Endothelial cell of umbilical vein (primary cell): ENCODE data around the gene IRF9. TPM values are rescaled to one million over a fixed set of nuclear protein-coding genes. Genes with fewer than 3 reads are reported as not detected.

ENCODE experiments used
- BruUV-seq: library from RNA; stranded (reverse); fragments of 400-500 nt; replicated peaks from 2 replicates; lab custom pipeline; 2021; lab: Mats Ljungman, UMichigan
- CTCF ChIA-PET: fragments of 300-600, 350-600 bp; sonication (Branson Sonifier 250); formaldehyde crosslinking; loops from one replicate; lab custom pipeline; 2021; ENCODE audit warnings: antibody characterized with exemption, inconsistent platforms; lab: Charles Lee
- POLR2A ChIA-PET: fragments of 300-600, 350-600 bp; sonication (Branson Sonifier 250); formaldehyde crosslinking; loops from one replicate; lab custom pipeline; 2021; ENCODE audit warnings: antibody characterized with exemption, inconsistent platforms; lab: Charles Lee
- DNase-seq: peaks from one replicate; pipeline ENCODE4 v3.0.0-alpha.2; 2011; ENCODE audit warnings: low read depth, low spot score
- FAIRE-seq: peaks from 2 replicates; lab custom pipeline; 2011; peaks lifted over from hg19 to GRCh38; lab: Jason Lieb, UNC
- H2AFZ ChIP-seq: 2 replicates; pipeline ENCODE4 v1.6.0; 2012; ENCODE audit warnings: low read depth, low read length, control low read depth, inconsistent platforms
- H3K27ac ChIP-seq: 2 replicates; pipeline ENCODE4 v1.5.1; 2011; ENCODE audit warnings: low read depth, mild to moderate bottlenecking, control low read depth, low read length, moderate library complexity; ENCODE audit not compliant: insufficient read depth
- H3K27me3 ChIP-seq, 2 experiments: 2 replicates each; pipeline versions ENCODE4 v1.6.0 to v1.6.1; 2011; ENCODE audit warnings: low read length in 2 of 2, mixed read lengths in 1 of 2; ENCODE audit not compliant: control insufficient read depth in 2 of 2, insufficient read depth in 2 of 2
- H3K36me3 ChIP-seq, 2 experiments: 2 replicates in 1 of 2; 3 replicates in 1 of 2; pipeline ENCODE4 v1.5.1; 2011; ENCODE audit warnings: low read length in 2 of 2, mild to moderate bottlenecking in 1 of 2, moderate library complexity in 1 of 2; ENCODE audit not compliant: control insufficient read depth in 2 of 2, insufficient read depth in 2 of 2; ENCODE audit errors: extremely low read depth in 1 of 2
- H3K4me1 ChIP-seq: 3 replicates; pipeline ENCODE4 v1.5.1; 2011; ENCODE audit warnings: mild to moderate bottlenecking, low read length; ENCODE audit not compliant: control insufficient read depth, insufficient read depth; ENCODE audit errors: extremely low read depth
- H3K4me2 ChIP-seq: 2 replicates; pipeline ENCODE4 v1.6.1; 2011; ENCODE audit warnings: low read length, control low read depth, mixed read lengths; ENCODE audit not compliant: insufficient read depth
- H3K4me3 ChIP-seq, 3 experiments: fragments of 200-600 bp in 1 of 3; sonication (generic), shearing (Covaris generic) in 1 of 3; replicated peaks in 1 of 3; 2 replicates each; pipeline ENCODE4 v1.5.1; 2011 to 2016; ENCODE audit warnings: control low read depth in 3 of 3, low read length in 3 of 3, mild to moderate bottlenecking in 2 of 3, inconsistent platforms in 1 of 3, low read depth in 1 of 3, moderate library complexity in 1 of 3; ENCODE audit not compliant: insufficient read depth in 1 of 3
- H3K79me2 ChIP-seq: 2 replicates; pipeline ENCODE4 v1.6.0; 2012; ENCODE audit warnings: low read length, inconsistent platforms; ENCODE audit not compliant: control insufficient read depth, insufficient read depth
- H3K9ac ChIP-seq: replicated peaks from 2 replicates; pipeline ENCODE3; 2011; ENCODE audit warnings: low read length, control low read depth; ENCODE audit not compliant: insufficient read depth; ENCODE audit errors: extremely low read depth
- H3K9me1 ChIP-seq: replicated peaks from 3 replicates; pipeline ENCODE4 v1.6.0; 2011; ENCODE audit warnings: mild to moderate bottlenecking, low read length; ENCODE audit not compliant: control insufficient read depth, insufficient read depth; ENCODE audit errors: extremely low read depth
- H3K9me3 ChIP-seq: replicated peaks from 2 replicates; pipeline ENCODE4 v1.5.1; 2012; ENCODE audit warnings: low read length, inconsistent platforms; ENCODE audit not compliant: control insufficient read depth, insufficient read depth
- H4K20me1 ChIP-seq: replicated peaks from 2 replicates; pipeline ENCODE3; 2011; ENCODE audit warnings: mild to moderate bottlenecking, low read length; ENCODE audit not compliant: control insufficient read depth, insufficient read depth; ENCODE audit errors: extremely low read depth
- EZH2 ChIP-seq: IDR thresholded peaks from 2 replicates; pipeline ENCODE4 v1.6.1; 2012; ENCODE audit warnings: borderline replicate concordance, low read depth, mild to moderate bottlenecking, moderate library complexity, low read length, inconsistent platforms; ENCODE audit not compliant: severe bottlenecking
- FOS ChIP-seq: IDR thresholded peaks from 2 replicates; pipeline ENCODE4 v1.6.1; 2011; ENCODE audit warnings: mild to moderate bottlenecking, low read length, moderate library complexity, borderline replicate concordance; ENCODE audit not compliant: insufficient read depth
- GATA2 ChIP-seq: IDR thresholded peaks from 2 replicates; pipeline ENCODE4 v1.7.0; 2011; ENCODE audit warnings: low read depth, mild to moderate bottlenecking, moderate library complexity, mixed read lengths, low read length; ENCODE audit not compliant: insufficient read length, insufficient read depth
- JUN ChIP-seq: IDR thresholded peaks from 2 replicates; pipeline ENCODE4 v1.6.1; 2011; ENCODE audit warnings: borderline replicate concordance, low read depth; ENCODE audit not compliant: insufficient read length, insufficient read depth
- MYC ChIP-seq: IDR thresholded peaks from one replicate; pipeline ENCODE4 v1.6.1; 2011; ENCODE audit warnings: mild to moderate bottlenecking, low read depth, low read length
- POLR2A ChIP-seq: IDR thresholded peaks from 2 replicates; pipeline ENCODE4 v1.6.1; 2012; ENCODE audit warnings: low read depth, mild to moderate bottlenecking, control low read depth, low read length
- POLR2AphosphoS5 ChIP-seq: IDR thresholded peaks from 2 replicates; pipeline ENCODE4 v1.6.1; 2012; ENCODE audit warnings: low read depth, mild to moderate bottlenecking, control low read depth, low read length, moderate library complexity; ENCODE audit not compliant: insufficient read depth
- dilution Hi-C: fragments of 300-500 bp; cut with MboI; formaldehyde crosslinking; loops from one replicate; pipeline ENCODE4 v1.15.0; 2019; ENCODE audit warnings: low sequenced_read_pairs; ENCODE audit not compliant: extremely low pct_ligation_motif_present
- intact Hi-C: fragments of 100-400 bp; cut with micrococcal nuclease; formaldehyde crosslinking; loops from one replicate; pipeline ENCODE4 v1.10.0; 2022
- polyA plus RNA-seq, 4 experiments: library from polyadenylated mRNA; depleted of rRNA in 3 of 4; stranded (reverse) in 3 of 4; unstranded in 1 of 4; fragments of >200 nt; gene quantifications; 2 replicates each; pipeline versions ENCODE4 v1.2.1 to v1.2.3, GENCODE V29; 2011 to 2012; ENCODE audit warnings: missing spikeins in 1 of 4
- total RNA-seq: library from RNA; stranded (reverse); gene quantifications from 2 replicates; pipeline ENCODE4 v1.2.3, GENCODE V29; 2021
- TF ChIP-seq, protein P1 (sequence below): IDR thresholded peaks from 2 replicates; pipeline ENCODE4 v1.6.1; 2011; ENCODE audit not compliant: insufficient read depth, insufficient read length
- TF ChIP-seq, protein P2 (sequence below), 2 donors: IDR thresholded peaks; 1 replicate in 1 of 2; 2 replicates in 1 of 2; pipeline ENCODE4 v1.5.1; 2011; ENCODE audit warnings: low read length in 2 of 2, mild to moderate bottlenecking in 2 of 2, moderate library complexity in 2 of 2, control low read depth in 1 of 2, inconsistent platforms in 1 of 2, low read depth in 1 of 2; ENCODE audit not compliant: insufficient read depth in 1 of 2; ENCODE audit errors: extremely low read depth in 1 of 2

IRF9 gene
- total and polyA plus RNA-seq, 2 donors (not counting 3 experiments of a cell fraction or from before 2014, with no cell fraction given) = 44.6 to 46.1 TPM

DNA sequence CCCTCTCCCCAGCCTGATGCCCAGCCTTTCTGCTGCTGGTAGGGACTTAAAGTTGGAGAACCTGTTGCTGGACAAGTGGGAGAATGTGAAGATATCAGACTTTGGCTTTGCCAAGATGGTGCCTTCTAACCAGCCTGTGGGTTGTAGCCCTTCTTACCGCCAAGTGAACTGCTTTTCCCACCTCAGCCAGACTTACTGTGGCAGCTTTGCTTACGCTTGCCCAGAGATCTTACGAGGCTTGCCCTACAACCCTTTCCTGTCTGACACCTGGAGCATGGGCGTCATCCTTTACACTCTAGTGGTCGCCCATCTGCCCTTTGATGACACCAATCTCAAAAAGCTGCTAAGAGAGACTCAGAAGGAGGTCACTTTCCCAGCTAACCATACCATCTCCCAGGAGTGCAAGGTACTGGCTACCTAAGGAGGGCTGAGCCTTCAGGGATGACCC lies 46.1 kb downstream of the IRF9 start:
- TF ChIP-seq GATA2 = no peak
- TF ChIP-seq POLR2A = no peak
- TF ChIP-seq MYC = no peak
- TF ChIP-seq, protein P1, sequence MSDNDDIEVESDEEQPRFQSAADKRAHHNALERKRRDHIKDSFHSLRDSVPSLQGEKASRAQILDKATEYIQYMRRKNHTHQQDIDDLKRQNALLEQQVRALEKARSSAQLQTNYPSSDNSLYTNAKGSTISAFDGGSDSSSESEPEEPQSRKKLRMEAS = no peak
- no peak for TF ChIP-seq JUN
- TF ChIP-seq, protein P2, sequence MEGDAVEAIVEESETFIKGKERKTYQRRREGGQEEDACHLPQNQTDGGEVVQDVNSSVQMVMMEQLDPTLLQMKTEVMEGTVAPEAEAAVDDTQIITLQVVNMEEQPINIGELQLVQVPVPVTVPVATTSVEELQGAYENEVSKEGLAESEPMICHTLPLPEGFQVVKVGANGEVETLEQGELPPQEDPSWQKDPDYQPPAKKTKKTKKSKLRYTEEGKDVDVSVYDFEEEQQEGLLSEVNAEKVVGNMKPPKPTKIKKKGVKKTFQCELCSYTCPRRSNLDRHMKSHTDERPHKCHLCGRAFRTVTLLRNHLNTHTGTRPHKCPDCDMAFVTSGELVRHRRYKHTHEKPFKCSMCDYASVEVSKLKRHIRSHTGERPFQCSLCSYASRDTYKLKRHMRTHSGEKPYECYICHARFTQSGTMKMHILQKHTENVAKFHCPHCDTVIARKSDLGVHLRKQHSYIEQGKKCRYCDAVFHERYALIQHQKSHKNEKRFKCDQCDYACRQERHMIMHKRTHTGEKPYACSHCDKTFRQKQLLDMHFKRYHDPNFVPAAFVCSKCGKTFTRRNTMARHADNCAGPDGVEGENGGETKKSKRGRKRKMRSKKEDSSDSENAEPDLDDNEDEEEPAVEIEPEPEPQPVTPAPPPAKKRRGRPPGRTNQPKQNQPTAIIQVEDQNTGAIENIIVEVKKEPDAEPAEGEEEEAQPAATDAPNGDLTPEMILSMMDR (IDR thresholded peaks at IDR 0.05; ENCODE audit: extremely low read depth in 1 of 2, insufficient read depth in 1 of 2, low read depth in 1 of 2, low read length in 2 of 2) = no peak
- no peak for TF ChIP-seq EZH2
- TF ChIP-seq FOS = no peak
- TF ChIP-seq POLR2AphosphoS5 = no peak
- intact Hi-C loops (no loop called here), dilution Hi-C loops (no loop called here)
- Histone ChIP-seq H3K27me3 (no peaks in the 10 kb centered on the region), H3K4me3 (no peak overlapping the region), H3K4me1 (no peaks in the 10 kb centered on the region), H3K9me1 (no peaks in the 10 kb centered on the region), H3K4me2 (no peak overlapping the region), H3K27ac (no peak overlapping the region), H3K79me2 (no peaks in the 10 kb centered on the region), H3K36me3 (peaks cover 6 to 32% of the 10 kb centered on the region in 2 experiments), H3K9me3 (no peaks in the 10 kb centered on the region), H4K20me1 (no peaks in the 10 kb centered on the region), H3K9ac (no peak overlapping the region), H2AFZ (no peak overlapping the region)
- no TSS peak for BruUV-seq
- DNase-seq (no peak), FAIRE-seq (no peak)
- ChIA-PET POLR2A (interaction anchor here (0.5 kb wide), 1 partner anchor 10 kb away, joined by 3 read pairs; no protein-coding TSS in a partner anchor), CTCF (interaction anchor here (0.9 kb wide), 1 partner anchor 89 kb away, joined by 3 read pairs; no protein-coding TSS in a partner anchor)
